Ishikawa (cell line): ENCODE measurements around the gene PDE4D.

Experiments used
- CEBPB ChIP-seq: IDR thresholded peaks from 2 replicates; pipeline ENCODE4 v1.6.1; 2012
- EGR1 ChIP-seq: IDR thresholded peaks from 2 replicates; pipeline ENCODE4 v1.6.1; 2012
- FOXM1 ChIP-seq: IDR thresholded peaks from 2 replicates; pipeline ENCODE4 v1.6.1; 2012; ENCODE audit warnings: low read depth, borderline replicate concordance
- NFIC ChIP-seq: IDR thresholded peaks from 2 replicates; pipeline ENCODE4 v1.6.1; 2012
- RAD21 ChIP-seq: IDR thresholded peaks from 2 replicates; pipeline ENCODE4 v1.6.1; 2012; ENCODE audit warnings: low read depth
- REST ChIP-seq: IDR thresholded peaks from 2 replicates; pipeline ENCODE4 v1.6.1; 2012; ENCODE audit warnings: low read depth, mild to moderate bottlenecking
- TAF1 ChIP-seq: IDR thresholded peaks from 2 replicates; pipeline ENCODE4 v1.6.1; 2012; ENCODE audit warnings: low read depth, mild to moderate bottlenecking
- TCF12 ChIP-seq: IDR thresholded peaks from 2 replicates; pipeline ENCODE4 v1.6.1; 2012; ENCODE audit warnings: low read depth
- ZBTB7A ChIP-seq: IDR thresholded peaks from 2 replicates; pipeline ENCODE4 v1.6.1; 2012; ENCODE audit warnings: low read depth

DNA sequence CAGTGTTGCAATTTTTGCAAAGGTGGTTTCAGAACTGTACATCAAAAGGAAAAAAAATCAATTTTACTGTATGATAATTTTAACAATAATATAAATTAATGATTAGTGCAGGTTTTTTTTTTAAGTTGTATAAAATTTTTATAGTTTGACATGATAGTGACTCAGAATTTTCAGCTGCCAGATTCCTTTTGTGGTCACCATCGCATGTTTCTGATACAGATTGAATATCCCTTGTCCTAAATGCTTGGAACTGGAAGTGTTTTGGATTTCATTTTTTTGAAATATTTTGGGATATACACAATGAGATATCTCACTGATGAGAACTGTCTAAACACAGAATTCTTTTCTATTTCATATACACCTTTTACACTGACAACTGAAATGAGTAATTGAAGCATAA is 949.3 kb downstream of the PDE4D start:
- TF ChIP-seq TAF1 (no peak), EGR1 (no peak), FOXM1 (no peak), RAD21 (no peak), CEBPB (no peak), TCF12 (no peak), REST (no peak), ZBTB7A (no peak), NFIC (no peak)
